ENCODE results near the gene CPT1C.

CPT1C gene

GRCh38 chr19:49690656-49691242 is at the start of gene CPT1C:
CPT1C (plus strand) TSS chr19:49691116; CDS start chr19:49692253, 1,137 bp downstream.
- peak; percentile 85 to 97 (median 95) for DNase-seq

DNA sequence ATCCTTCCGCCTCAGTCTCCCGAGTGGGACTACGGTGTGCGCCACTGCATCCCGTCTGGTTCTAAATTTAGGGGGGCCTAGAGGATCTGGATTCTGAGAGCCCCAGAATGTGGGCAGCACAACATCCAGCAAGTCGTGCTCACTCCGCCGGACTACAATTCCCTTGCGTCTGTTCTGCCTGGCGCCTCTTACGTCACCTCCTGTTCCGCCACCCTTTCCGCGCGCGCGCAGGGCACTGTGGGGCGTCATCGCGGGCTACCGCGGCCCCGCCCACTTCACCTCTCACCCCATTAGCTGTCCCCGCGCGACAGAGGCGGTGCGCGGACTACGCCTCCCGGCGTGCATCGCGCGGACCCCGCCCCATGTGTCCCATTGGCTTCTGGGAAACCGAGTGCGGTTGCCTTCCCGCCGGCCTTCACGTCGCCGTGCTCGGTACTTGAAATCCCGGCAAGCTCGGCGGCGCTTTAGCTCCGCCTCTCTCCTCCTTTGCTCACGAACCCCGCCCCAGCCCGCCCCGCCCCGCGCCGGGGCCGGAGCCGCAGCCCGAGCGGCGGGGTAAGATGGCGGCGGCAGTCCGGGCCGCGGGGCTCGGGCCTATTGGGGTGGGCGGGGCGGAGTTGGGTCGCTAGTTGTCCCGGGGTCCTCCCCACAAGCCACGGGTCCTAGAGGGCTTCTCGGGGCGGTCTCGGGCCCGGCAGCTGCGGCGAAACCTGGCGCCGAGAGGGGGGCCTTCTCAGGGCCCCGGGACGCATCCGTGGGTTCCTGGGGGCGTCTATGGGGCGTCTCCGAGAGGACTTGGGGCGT is 49.0 kb upstream of the CPT1C start, which contains the start of gene SCAF1:
TSS of gene SCAF1 (plus strand) at position 522 of the 804 bp plus-strand sequence. CDS start 2,818 bp downstream, outside the sequence.
- DNase-seq, result peak; percentile 99 to 100 (median 99)

DNA sequence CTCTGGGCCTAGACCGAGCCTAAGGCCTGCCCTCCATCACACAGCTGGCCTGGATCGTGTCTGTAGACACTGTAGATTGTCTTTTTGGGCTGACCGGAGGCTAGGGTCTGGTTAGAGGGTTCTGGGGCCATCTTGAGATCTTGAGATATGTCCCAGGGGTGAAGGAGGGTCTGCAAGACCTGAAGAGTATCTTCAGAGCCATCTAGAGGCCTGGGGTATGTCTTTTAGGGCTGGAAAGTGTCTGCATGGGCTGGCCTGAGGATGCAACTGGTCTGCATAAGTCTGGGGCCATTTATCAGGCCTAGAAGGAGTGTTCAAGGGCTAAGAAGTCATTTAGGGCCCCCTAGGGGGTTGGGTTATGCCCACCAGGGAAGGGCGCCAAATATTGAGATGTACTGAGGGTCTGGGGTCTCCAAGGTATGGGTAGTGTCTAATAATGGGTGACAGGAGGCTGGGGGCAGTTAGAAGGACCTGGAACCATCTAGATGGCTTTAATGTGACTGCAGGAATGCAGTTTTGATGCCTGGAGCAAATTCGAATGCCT is 48.4 kb upstream of the CPT1C start:
- DNase-seq, result peak in 1 of 3 experiments; percentile 39

GRCh38 chr19:49643466-49643865 is 47.5 kb upstream of the CPT1C start:
- no peak for DNase-seq

DNA sequence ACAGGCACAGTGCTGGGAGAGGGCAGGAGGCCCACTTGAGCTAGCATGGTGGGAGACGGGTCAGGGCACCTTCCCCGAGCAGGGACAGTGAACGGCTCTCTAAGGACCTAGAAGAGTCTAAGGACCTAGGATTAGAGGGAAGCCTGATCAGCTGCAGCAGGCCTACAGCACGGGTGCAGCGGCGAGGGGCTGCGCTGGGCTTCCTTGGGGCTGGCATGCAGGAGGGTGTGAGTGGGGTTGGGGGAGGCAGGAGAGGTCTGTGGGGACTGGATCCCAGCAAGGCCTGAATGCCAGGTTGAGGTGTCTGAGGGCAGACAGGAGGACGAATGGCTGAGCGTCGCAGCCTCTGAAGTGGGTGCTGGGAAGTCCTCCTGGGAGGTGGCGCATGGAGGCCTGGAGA is 45.3 kb upstream of the CPT1C start:
- no peak for DNase-seq

GRCh38 chr19:49645995-49646394 is 44.9 kb upstream of the CPT1C start:
- DNase-seq, result no peak

- no peak for DNase-seq
These were observed 44.3 kb upstream of the CPT1C start for GRCh38 chr19:49646586-49646985.

DNA sequence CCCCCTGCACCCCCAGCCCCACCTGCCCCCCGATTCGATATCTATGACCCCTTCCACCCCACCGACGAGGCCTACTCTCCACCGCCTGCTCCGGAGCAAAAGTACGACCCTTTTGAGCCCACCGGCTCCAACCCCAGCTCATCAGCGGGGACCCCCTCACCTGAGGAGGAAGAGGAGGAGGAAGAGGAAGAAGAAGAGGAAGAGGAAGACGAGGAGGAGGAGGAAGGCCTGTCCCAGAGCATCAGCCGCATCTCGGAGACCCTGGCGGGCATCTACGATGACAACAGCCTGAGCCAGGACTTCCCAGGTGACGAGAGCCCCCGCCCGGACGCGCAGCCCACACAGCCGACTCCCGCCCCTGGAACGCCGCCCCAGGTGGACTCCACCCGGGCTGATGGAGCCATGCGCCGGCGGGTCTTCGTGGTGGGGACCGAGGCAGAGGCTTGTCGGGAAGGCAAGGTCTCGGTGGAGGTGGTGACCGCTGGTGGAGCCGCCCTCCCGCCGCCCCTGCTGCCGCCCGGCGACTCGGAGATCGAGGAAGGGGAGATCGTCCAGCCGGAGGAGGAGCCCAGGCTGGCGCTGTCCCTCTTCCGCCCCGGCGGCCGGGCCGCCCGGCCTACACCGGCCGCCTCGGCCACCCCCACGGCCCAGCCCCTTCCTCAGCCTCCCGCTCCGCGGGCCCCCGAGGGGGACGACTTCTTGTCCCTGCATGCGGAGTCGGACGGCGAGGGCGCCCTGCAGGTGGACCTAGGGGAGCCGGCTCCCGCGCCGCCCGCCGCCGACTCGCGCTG is 39.7 kb upstream of the CPT1C start:
- DNase-seq, result no peak

- no peak for DNase-seq
These were observed 38.9 kb upstream of the CPT1C start for GRCh38 chr19:49651820-49652550.

- DNase-seq, result no peak
These were observed 38.1 kb upstream of the CPT1C start for GRCh38 chr19:49652551-49653465.

DNA sequence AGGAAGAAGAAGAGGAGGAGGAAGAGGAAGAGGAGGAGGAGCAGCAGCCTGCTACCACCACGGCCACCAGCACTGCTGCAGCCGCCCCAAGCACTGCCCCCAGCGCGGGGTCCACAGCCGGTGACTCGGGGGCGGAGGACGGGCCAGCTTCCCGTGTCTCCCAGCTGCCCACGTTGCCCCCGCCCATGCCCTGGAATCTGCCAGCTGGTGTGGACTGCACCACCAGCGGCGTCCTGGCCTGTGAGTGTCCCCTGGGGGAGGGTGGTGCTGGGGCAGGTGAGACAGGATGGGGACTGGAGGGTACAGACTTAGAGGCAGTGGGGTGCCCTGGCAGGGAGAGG is 37.5 kb upstream of the CPT1C start:
- DNase-seq, result no peak

DNA sequence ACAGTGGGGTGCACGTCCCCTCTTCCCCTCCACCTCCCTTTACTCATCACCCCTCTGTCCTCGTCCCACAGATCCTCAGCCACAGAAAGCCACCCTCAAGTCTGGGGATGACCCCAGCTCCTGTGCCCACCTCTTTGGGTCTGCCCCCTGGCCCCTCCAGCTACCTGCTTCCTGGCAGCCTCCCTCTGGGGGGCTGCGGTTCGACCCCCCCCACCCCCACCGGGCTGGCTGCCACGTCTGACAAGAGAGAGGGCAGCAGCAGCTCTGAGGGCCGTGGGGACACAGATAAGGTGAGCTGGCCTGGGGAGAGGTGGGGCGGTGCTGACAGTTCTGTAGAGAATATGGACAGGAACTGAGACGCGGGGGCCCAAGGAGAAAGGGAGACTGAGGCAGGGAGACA is 36.3 kb upstream of the CPT1C start:
- DNase-seq, result no peak

DNA sequence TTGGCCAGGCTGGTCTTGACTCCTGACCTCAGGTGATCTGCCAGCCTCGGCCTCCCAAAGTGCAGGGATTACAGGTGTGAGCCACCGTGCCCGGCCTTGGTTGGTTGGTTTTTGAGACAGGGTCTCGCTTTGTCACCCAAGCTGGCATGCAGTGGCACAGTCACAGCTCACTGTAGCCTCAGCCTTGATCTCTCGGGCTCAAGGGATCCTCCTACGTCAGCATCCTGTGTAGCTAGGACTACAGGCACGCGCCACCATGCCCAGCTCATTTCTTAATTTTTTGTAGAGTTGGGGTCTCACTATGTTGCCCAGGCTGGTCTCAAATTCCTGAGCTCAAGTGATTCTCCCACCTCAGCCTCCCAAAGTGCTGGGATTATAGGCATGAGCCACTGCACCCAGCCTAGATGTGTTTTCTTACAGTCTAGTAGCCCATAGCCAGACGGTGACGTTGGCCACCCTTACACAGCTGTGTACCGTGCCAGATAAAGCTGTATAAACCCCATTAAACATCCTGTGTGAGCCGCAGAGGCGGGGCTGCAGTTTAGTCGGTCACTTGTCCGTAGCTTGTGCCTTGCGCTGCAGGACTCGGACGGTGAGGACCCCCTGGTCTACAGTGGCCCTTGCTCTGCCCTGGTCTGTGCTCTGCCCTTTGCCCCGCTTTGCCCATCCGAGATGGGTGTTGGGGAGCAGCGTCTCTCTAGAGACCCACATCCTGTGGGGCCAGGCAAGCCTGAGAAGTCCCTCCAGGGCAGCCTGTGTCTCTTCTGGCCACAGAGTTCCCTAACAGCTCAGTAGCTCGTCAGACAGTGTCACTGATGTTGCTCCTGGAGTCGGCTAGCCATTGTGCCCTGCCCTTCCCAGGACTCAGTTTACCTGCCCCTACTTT is 35.1 kb upstream of the CPT1C start:
- no peak for DNase-seq

DNA sequence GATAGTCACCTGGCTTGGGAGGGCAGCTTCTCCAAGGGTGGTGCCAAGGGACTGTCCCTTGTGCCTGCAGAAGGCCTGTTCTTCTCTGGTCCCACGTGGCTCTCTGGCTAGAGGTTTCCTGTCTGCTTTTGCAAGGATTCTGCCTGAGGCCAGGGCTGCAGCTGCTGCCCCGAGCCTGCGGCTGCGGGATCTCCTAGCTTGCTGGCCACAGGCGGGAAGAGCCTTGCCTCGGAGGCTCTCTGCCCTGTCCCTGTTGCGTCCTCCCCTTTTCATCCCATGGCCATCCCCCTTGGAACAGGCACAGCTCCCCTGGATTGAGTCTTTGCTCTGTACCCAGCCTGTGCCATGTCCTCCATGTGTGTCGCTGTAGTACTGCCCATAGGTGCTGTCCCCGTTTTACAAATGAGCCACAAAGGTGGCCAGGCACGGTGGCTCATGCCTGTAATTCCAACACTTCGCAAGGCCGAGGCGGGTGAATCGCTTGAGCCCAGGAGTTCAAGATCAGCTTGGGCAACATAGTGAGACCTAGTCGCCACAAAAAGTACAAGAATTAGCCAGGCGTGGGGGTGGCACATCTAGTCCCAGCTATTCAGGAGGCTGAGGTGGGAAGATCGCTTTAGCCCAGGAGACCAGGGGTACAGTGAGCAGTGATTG is 34.3 kb upstream of the CPT1C start:
- no peak for DNase-seq

- DNase-seq, result no peak
These were observed 33.3 kb upstream of the CPT1C start for GRCh38 chr19:49657493-49658138.

DNA sequence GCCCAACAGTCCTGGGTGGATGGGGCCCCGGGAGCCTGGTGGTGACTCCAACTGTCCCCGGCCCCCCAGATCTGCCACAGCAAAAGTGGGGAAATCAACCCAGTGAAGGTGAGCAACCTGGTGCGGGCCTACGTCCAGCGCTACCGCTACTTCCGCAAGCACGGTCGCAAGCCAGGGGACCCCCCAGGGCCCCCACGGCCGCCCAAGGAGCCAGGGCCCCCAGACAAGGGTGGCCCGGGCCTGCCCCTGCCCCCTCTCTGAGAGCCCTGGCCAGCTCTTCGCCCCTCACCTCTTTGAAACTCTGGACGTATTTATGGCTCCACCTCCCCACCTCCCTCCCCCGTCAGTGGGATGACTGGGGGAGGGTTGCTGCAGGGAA is 32.8 kb upstream of the CPT1C start:
- DNase-seq, result no peak

DNA sequence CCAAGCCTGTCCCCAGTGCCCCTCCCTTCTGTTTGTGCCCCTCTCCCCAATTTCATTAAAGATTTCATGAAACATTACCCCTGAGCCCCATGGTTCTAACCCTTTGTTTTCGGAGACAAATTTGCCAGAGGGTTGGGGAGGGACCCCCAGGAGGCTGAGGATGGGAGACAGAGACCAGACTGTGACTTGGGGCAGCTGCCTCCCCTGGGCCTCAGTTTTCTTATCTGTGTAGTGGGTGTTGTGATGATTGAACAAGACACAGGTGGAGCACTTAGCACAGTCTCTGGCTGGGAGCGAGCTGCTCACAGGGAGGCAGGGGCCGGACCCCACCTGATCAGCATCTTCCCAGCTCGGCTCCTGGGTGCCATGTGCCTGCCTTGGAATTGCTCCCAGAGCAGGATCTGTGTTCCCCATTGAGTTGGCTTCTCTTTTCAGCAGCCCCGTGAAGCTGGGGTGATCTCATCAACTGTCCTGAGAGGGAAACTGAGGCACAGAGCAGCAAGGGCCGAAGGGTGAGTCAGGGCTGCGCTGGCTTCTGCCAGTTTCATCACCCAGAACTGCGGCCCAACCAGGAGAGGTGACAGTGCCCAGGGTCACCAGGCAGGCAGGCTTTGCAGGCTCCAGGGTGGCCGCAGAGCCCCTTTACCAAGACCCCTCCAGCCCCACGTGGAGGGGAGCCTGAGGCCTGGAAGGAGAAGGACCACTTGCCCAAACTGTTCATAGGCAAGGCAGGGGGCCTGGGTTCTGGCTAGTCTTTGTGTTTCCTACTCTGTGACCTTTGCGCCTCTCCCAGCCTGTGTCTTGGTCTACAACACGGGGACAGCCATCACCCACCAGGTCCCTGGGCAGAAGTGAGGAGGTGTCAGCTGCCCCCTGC is 32.1 kb upstream of the CPT1C start:
- DNase-seq, result no peak

GRCh38 chr19:49660338-49660961 is 30.5 kb upstream of the CPT1C start:
- no peak for DNase-seq
